Adipose tissue (tissue), 3 donors: ENCODE data around the gene UNKL. TPM values are rescaled to one million over a fixed set of nuclear protein-coding genes. Genes with fewer than 3 reads are reported as not detected.
"Not testable (repeated sequence)": the region's sequence is repeated elsewhere in the genome, so short reads cannot be mapped to it uniquely, and the experiment has no call there.

ENCODE experiments used
- H3K27ac ChIP-seq: one replicate; pipeline ENCODE4 v1.5.1; 2013; ENCODE audit warnings: low read depth, low read length
- WGBS, 3 donors: extraction: QIAGEN DNeasy Blood & Tissue Kit; methylation state at CpG; one replicate each; pipeline ENCODE4 v1.1.7; 2013; 5-methylcytosine and 5-hydroxymethylcytosine counted together
- polyA plus RNA-seq, 3 donors: library from polyadenylated mRNA; stranded (reverse); fragments of 200-250 nt; gene quantifications; one replicate each; pipeline ENCODE4 v1.2.3, GENCODE V29; 2013
- donor health status: healthy with polysubstance abuse.
- donor health status: Bipolar disorder and iron deficiency.
- donor health status: healthy.

UNKL gene
- polyA plus RNA-seq, 3 donors, result 7.2 to 12.7 (median 11.3) TPM

GRCh38 chr16:1338119-1338730, 76.3 kb downstream of the UNKL start:
- H3K27ac ChIP-seq, result no peak overlapping the region
- 31 to 63% (median 57%) methylated on average over 26 to 30 of the region's 30 CpGs for WGBS, 3 donors

- no peak overlapping the region for H3K27ac ChIP-seq
- 43 to 62% (median 48%) methylated on average over 9 of the region's 9 CpGs for WGBS, 3 donors
Observed at GRCh38 chr16:1337486-1337885, 77.0 kb downstream of the UNKL start.

GRCh38 chr16:1336619-1337018, 77.9 kb downstream of the UNKL start:
- no peak overlapping the region for H3K27ac ChIP-seq
- WGBS, 3 donors, result 61 to 71% (median 70%) methylated on average over 14 to 15 of the region's 15 CpGs

GRCh38 chr16:1335996-1336395, 78.5 kb downstream of the UNKL start:
- no peak overlapping the region for H3K27ac ChIP-seq
- WGBS, 3 donors, result 8 to 17% (median 13%) methylated on average over 11 to 12 of the region's 12 CpGs

GRCh38 chr16:1335211-1335971, 79.1 kb downstream of the UNKL start:
- 45 to 50% (median 49%) methylated on average over 15 to 16 of the region's 16 CpGs for WGBS, 3 donors
- H3K27ac ChIP-seq, result no peak overlapping the region

- WGBS, 3 donors, result 26 to 40% (median 34%) methylated on average over 7 to 9 of the region's 9 CpGs
Observed at GRCh38 chr16:1334739-1335138, 79.8 kb downstream of the UNKL start.

GRCh38 chr16:1333854-1334700, 80.4 kb downstream of the UNKL start:
- no peak overlapping the region for H3K27ac ChIP-seq

More at GRCh38 chr16:1334739-1335138, 79.8 kb downstream of the UNKL start:
- no peak overlapping the region for H3K27ac ChIP-seq

GRCh38 chr16:1333149-1333812, 81.2 kb downstream of the UNKL start, which contains the start of gene BAIAP3:
Gene BAIAP3 (plus strand): TSS chr16:1333645. CDS start chr16:1338550, 4,905 bp downstream.
- 3 to 4% (median 4%) methylated on average over 42 to 81 of the region's 83 CpGs for WGBS, 3 donors
- no peak within 1 kb of the TSS for H3K27ac ChIP-seq

More at GRCh38 chr16:1333854-1334700, 80.4 kb downstream of the UNKL start:
- 1 to 3% (median 2%) methylated on average over 52 to 78 of the region's 78 CpGs for WGBS, 3 donors

- no peak overlapping the region for H3K27ac ChIP-seq
- 5 to 16% (median 5%) methylated on average over 25 to 26 of the region's 26 CpGs for WGBS, 3 donors
Observed at GRCh38 chr16:1332618-1333148, 81.8 kb downstream of the UNKL start.

- WGBS, 3 donors, result 4 to 10% (median 5%) methylated on average over 34 of the region's 34 CpGs
- H3K27ac ChIP-seq, result no peak overlapping the region
Observed at GRCh38 chr16:1331712-1332617, 82.5 kb downstream of the UNKL start.

- 48 to 54% (median 54%) methylated on average over 22 of the region's 22 CpGs for WGBS, 3 donors
- no peak overlapping the region for H3K27ac ChIP-seq
Observed at GRCh38 chr16:1330931-1331711, 83.4 kb downstream of the UNKL start.

GRCh38 chr16:1330260-1330914, 84.1 kb downstream of the UNKL start:
- WGBS, 3 donors, result 70 to 76% (median 73%) methylated on average over 17 of the region's 17 CpGs
- no peak overlapping the region for H3K27ac ChIP-seq

- H3K27ac ChIP-seq, result not testable (repeated sequence)
- WGBS, 3 donors, result 91 to 94% (median 93%) methylated on average over 10 of the region's 10 CpGs
Observed at GRCh38 chr16:1328961-1329360, 85.5 kb downstream of the UNKL start.

GRCh38 chr16:1328136-1328535, 86.4 kb downstream of the UNKL start:
- H3K27ac ChIP-seq, result not testable (repeated sequence)
- WGBS, 3 donors, result 88 to 91% (median 89%) methylated on average over 20 of the region's 20 CpGs

- WGBS, 3 donors, result 71 to 80% (median 72%) methylated on average over 4 to 5 of the region's 5 CpGs
- no peak overlapping the region for H3K27ac ChIP-seq
Observed at GRCh38 chr16:1327619-1327947, 86.9 kb downstream of the UNKL start.

- no peak overlapping the region for H3K27ac ChIP-seq
- 74 to 78% (median 75%) methylated on average over 16 to 17 of the region's 17 CpGs for WGBS, 3 donors
Observed at GRCh38 chr16:1326946-1327618, 87.4 kb downstream of the UNKL start.
